H1 (cell line): ENCODE measurements around the gene HSF4.

ENCODE experiments used
- RFX5 ChIP-seq: IDR thresholded peaks from 2 replicates; pipeline ENCODE4 v1.6.1; 2011; ENCODE audit warnings: low read depth, low read length, improper control_type of control experiment, borderline replicate concordance
- SP4 ChIP-seq: IDR thresholded peaks from 2 replicates; pipeline ENCODE4 v1.6.1; 2012; ENCODE audit warnings: low read length, inconsistent platforms

GRCh38 chr16:67195676-67196075 is 31.1 kb downstream of the HSF4 start:
- TF ChIP-seq RFX5 (no peak), SP4 (no peak)
